Neural progenitor cell (in vitro differentiated cells): ENCODE measurements around the gene U2AF1. TPM values are rescaled to one million over a fixed set of nuclear protein-coding genes. Genes with fewer than 3 reads are reported as not detected.
A peak's percentile ranks its signal among the peaks of the same experiment; 100 is the strongest.
"Not testable (repeated sequence)": the region's sequence is repeated elsewhere in the genome, so short reads cannot be mapped to it uniquely, and the experiment has no call there.

ENCODE experiments used
- DNase-seq: peaks from one replicate; pipeline ENCODE4 v3.0.0-alpha.2; 2016; ENCODE audit warnings: low spot score
- H2AFZ ChIP-seq: fragments of 200-600 bp; sonication (generic); replicated peaks from 2 replicates; pipeline ENCODE4 v1.6.1; 2016; ENCODE audit warnings: antibody characterized with exemption
- H3F3A ChIP-seq: fragments of 200-600 bp; sonication (generic); 2 replicates; pipeline ENCODE4 v1.6.1; 2016; ENCODE audit warnings: antibody characterized with exemption, low read depth
- H3K27ac ChIP-seq: fragments of 200-600 bp; sonication (generic); 2 replicates; pipeline ENCODE4 v1.5.1; 2016; ENCODE audit warnings: mild to moderate bottlenecking
- H3K27me3 ChIP-seq: fragments of 200-600 bp; sonication (generic); 2 replicates; pipeline ENCODE4 v1.6.1; 2016; ENCODE audit warnings: mild to moderate bottlenecking, moderate library complexity
- H3K36me3 ChIP-seq: fragments of 200-600 bp; sonication (generic); 2 replicates; pipeline ENCODE4 v1.5.1; 2016
- H3K4me1 ChIP-seq: fragments of 200-600 bp; sonication (generic); 2 replicates; pipeline ENCODE4 v1.6.1; 2016; ENCODE audit warnings: mixed run types
- H3K4me2 ChIP-seq: fragments of 200-600 bp; sonication (generic); 2 replicates; pipeline ENCODE4 v1.6.1; 2016
- H3K4me3 ChIP-seq: fragments of 200-600 bp; sonication (generic); 2 replicates; pipeline ENCODE4 v1.5.1; 2016
- H3K79me2 ChIP-seq: fragments of 200-600 bp; sonication (generic); 2 replicates; pipeline ENCODE4 v1.6.1; 2016; ENCODE audit warnings: low read depth
- H3K9ac ChIP-seq: fragments of 200-600 bp; sonication (generic); 2 replicates; pipeline ENCODE4 v1.6.1; 2016
- H3K9me3 ChIP-seq: fragments of 200-600 bp; sonication (generic); 2 replicates; pipeline ENCODE4 v1.5.1; 2016; ENCODE audit warnings: low read depth
- H4K20me1 ChIP-seq: fragments of 200-600 bp; sonication (generic); 2 replicates; pipeline ENCODE4 v1.6.1; 2016; ENCODE audit warnings: low read depth
- H3K27ac Mint-ChIP-seq: 3 replicates; pipeline ENCODE4 v1.8.0; 2021; ENCODE audit warnings: mixed read lengths
- H3K27me3 Mint-ChIP-seq: 2 replicates; pipeline ENCODE4 v1.8.0; 2022; ENCODE audit warnings: low read depth, mild to moderate bottlenecking, inconsistent platforms, moderate library complexity, mixed read lengths; ENCODE audit not compliant: insufficient read depth
- H3K36me3 Mint-ChIP-seq: 3 replicates; pipeline ENCODE4 v1.8.0; 2021; ENCODE audit warnings: mixed read lengths
- H3K4me1 Mint-ChIP-seq: 3 replicates; pipeline ENCODE4 v1.8.0; 2021; ENCODE audit warnings: mixed read lengths
- H3K4me3 Mint-ChIP-seq: 3 replicates; pipeline ENCODE4 v1.8.0; 2021; ENCODE audit warnings: mild to moderate bottlenecking, moderate library complexity, mixed read lengths
- H3K9me3 Mint-ChIP-seq: 3 replicates; pipeline ENCODE4 v1.8.0; 2020; ENCODE audit warnings: mixed read lengths
- total RNA-seq: library from RNA; depleted of rRNA; stranded (reverse); fragments of >200 nt; gene quantifications from 2 replicates; pipeline ENCODE4 v1.2.3, GENCODE V29; 2015; ENCODE audit warnings: low replicate concordance

The U2AF1 gene
- 52.6 and 63.0 TPM in 2 replicates for total RNA-seq

DNA sequence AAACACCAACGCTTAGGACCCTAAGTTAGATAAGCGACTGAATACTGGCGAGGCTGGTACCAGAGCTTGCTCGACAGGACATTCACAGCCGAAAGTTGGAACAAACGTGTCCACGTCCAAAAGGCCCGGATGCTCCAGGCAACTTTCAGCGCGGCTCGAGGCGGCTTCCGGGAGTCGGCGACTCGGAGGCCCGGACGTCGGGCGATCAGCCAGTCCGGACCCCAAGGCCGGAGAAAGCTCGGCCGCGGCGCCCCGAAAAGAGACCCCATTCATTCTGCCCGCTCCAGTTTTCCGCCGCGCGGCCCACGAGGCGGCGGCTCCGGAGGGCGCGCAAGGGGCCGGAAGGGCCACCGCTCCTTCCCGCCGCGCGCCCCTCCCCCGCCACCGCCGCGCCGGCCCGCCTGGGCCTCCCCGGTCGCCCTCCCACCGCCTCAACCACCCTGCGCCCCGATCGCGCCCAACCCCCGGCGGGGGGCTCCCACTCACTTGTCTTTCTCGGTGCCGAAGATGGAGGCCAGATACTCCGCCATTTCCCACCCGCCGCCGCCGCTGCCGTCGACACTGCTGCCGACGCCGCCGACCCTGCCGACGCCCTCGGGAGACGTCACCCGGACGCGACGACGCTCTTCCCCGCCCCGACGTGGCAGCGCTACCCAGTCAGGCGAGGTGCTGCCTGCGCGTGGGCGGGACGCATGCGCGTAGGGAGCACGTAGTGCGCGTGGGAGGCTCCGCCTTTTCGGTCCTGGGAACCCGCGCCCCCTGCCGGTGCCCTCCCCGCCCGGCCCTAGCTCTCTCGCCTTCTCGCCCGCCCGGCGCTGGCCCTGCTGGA is at the start of gene U2AF1:
U2AF1 (minus strand) TSS at position 606 of the 829 bp plus-strand sequence; CDS start at position 530, 76 bp downstream.
- H3K27me3 ChIP-seq, H3K4me3 Mint-ChIP-seq, H3K4me1 Mint-ChIP-seq, H3K27me3 Mint-ChIP-seq, H3K36me3 Mint-ChIP-seq, H3K4me1 ChIP-seq, H3K27ac ChIP-seq, H3K9me3 ChIP-seq, H4K20me1 ChIP-seq, H3F3A ChIP-seq, H3K36me3 ChIP-seq, H3K4me2 ChIP-seq, H3K27ac Mint-ChIP-seq, H3K79me2 ChIP-seq, H3K9me3 Mint-ChIP-seq, H2AFZ ChIP-seq: not testable (repeated sequence)
- H3K4me3 ChIP-seq = peak within 1 kb of the TSS; percentile 49
- DNase-seq = peak; percentile 2
- H3K9ac ChIP-seq = peak within 1 kb of the TSS; percentile 58

DNA sequence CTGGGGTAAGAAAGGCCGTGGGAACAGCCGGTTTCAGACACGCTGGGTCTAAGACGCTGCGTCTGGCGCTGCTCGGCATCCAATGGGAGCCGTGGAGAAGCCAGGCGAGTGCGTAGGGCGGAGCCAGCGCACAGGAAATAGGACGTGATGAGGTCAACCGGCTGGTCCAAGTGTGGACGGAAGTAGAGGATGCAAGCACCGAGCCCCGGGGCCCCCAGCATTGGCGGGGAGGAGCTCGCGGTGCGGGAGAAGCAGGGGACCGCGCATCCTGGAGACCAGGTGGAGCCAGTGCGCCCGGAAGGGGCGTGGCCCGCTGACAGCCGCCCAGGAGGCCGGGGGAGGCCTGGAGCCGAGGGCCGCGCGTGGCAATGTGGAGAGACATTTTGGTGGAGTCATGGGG is 46.2 kb upstream of the U2AF1 start:
- not testable (repeated sequence) for H3K36me3 Mint-ChIP-seq, H3K27ac Mint-ChIP-seq, H3K27ac ChIP-seq, H3K9me3 ChIP-seq, H3K9ac ChIP-seq, H3K27me3 Mint-ChIP-seq, DNase-seq, H3K4me1 Mint-ChIP-seq, H3K27me3 ChIP-seq, H3K4me1 ChIP-seq, H3K4me2 ChIP-seq, H3K4me3 ChIP-seq, H3K79me2 ChIP-seq, H3K4me3 Mint-ChIP-seq, H2AFZ ChIP-seq, H3F3A ChIP-seq, H4K20me1 ChIP-seq, H3K9me3 Mint-ChIP-seq, H3K36me3 ChIP-seq

DNA sequence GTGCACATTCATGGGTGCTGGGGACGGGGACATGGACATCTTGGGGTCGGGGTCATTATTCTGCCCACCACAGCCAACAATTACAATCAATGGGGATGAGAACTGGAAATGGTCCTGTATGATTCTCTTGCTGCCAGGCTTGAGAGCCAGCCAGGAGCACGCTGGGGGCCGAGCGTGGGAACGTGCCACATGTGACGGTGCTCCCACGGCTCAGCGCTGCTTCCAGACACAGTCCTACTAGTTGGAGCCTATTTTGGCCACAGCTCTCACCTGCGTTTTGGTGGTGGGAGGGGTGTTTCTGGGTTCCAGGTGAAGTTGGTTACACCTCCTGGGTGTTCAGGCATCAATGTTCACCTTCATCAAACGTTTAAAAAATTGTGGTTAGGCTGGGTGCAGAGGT is 42.0 kb upstream of the U2AF1 start:
- H3K36me3 ChIP-seq, H3K4me3 Mint-ChIP-seq, H3K9me3 Mint-ChIP-seq, H3K4me1 ChIP-seq, H3K27me3 ChIP-seq, H2AFZ ChIP-seq, H3K9me3 ChIP-seq, H3K9ac ChIP-seq, H3F3A ChIP-seq, H3K36me3 Mint-ChIP-seq, H3K4me1 Mint-ChIP-seq, H3K27ac ChIP-seq, H3K79me2 ChIP-seq, DNase-seq, H3K4me2 ChIP-seq, H4K20me1 ChIP-seq, H3K4me3 ChIP-seq, H3K27me3 Mint-ChIP-seq, H3K27ac Mint-ChIP-seq: not testable (repeated sequence)

- H3K4me3 Mint-ChIP-seq, H3F3A ChIP-seq, H3K27me3 ChIP-seq, DNase-seq, H3K4me1 ChIP-seq, H3K27ac ChIP-seq, H3K9ac ChIP-seq, H3K27me3 Mint-ChIP-seq, H3K4me3 ChIP-seq, H3K36me3 Mint-ChIP-seq, H3K9me3 ChIP-seq, H4K20me1 ChIP-seq, H3K36me3 ChIP-seq, H3K79me2 ChIP-seq, H3K27ac Mint-ChIP-seq, H3K4me2 ChIP-seq, H2AFZ ChIP-seq, H3K9me3 Mint-ChIP-seq, H3K4me1 Mint-ChIP-seq: not testable (repeated sequence)
Observed at GRCh38 chr21:43147999-43148398, 40.6 kb upstream of the U2AF1 start.

GRCh38 chr21:43146637-43147036 is 39.3 kb upstream of the U2AF1 start:
- not testable (repeated sequence) for H3K4me1 Mint-ChIP-seq, H3K27me3 Mint-ChIP-seq, H3K9me3 ChIP-seq, H3K79me2 ChIP-seq, H3K4me3 Mint-ChIP-seq, H3K9me3 Mint-ChIP-seq, H3K27ac Mint-ChIP-seq, H3K9ac ChIP-seq, DNase-seq, H3K4me2 ChIP-seq, H3K4me3 ChIP-seq, H3K36me3 ChIP-seq, H3K4me1 ChIP-seq, H2AFZ ChIP-seq, H4K20me1 ChIP-seq, H3K27ac ChIP-seq, H3K27me3 ChIP-seq, H3F3A ChIP-seq, H3K36me3 Mint-ChIP-seq

DNA sequence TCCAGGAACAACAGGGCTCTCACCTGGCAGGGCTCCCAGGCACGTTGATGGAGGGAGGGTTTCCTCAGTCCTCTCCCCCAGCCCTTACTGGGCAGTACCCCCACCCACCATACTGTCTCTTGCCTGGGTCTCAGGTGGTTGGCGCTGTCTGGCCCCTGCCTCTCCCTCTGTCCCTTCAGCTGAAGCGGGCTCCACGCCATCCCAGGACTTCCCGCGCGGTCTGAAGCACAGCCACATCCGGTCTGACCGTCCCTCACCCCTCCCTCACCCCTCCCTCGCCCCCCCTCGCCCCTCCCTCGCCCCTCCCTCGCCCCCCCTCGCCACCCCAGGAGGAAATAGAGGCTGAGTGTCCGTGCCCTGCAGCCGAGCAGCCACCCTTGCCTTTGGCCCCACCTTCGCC is 34.0 kb upstream of the U2AF1 start:
- H3K4me3 ChIP-seq, DNase-seq, H3K27ac ChIP-seq, H3K4me2 ChIP-seq, H3K79me2 ChIP-seq, H3K36me3 ChIP-seq, H3K4me3 Mint-ChIP-seq, H3K9me3 Mint-ChIP-seq, H3K4me1 Mint-ChIP-seq, H3K27me3 ChIP-seq, H3K36me3 Mint-ChIP-seq, H2AFZ ChIP-seq, H3K27ac Mint-ChIP-seq, H3K9me3 ChIP-seq, H3K9ac ChIP-seq, H4K20me1 ChIP-seq, H3F3A ChIP-seq, H3K4me1 ChIP-seq, H3K27me3 Mint-ChIP-seq: not testable (repeated sequence)
